GM12874 (cell line): ENCODE data around the gene AURKAIP1.

Experiments used
- TF ChIP-seq, protein P1 (sequence below): IDR thresholded peaks from 2 replicates; pipeline ENCODE4 v1.5.1; 2011; ENCODE audit warnings: low read depth, mild to moderate bottlenecking, control low read depth, low read length, moderate library complexity; ENCODE audit not compliant: insufficient read depth

Gene AURKAIP1

DNA sequence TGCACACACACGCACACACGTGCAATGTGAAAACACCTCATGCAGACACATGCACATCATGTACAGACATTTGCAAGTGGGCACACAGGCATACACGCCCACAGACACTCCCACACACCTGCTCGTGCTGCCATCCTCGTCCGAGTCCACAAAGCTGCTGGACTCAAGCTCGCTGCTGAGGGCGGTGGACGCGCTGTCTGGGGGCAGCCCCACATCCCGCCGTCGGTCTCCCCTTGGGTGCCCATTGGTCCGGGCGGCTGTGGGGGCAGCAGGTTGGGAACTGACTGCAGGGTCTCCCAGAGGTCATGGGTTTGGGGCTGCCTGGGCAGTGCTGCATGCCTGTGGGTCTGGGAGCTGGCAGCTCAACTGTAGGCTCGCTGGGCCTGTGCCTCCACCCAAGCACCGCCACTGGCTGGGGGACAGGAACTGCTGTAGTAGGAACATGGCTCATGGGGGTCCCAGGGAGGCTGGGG, 33.4 kb downstream of the AURKAIP1 start:
- TF ChIP-seq, protein P1, sequence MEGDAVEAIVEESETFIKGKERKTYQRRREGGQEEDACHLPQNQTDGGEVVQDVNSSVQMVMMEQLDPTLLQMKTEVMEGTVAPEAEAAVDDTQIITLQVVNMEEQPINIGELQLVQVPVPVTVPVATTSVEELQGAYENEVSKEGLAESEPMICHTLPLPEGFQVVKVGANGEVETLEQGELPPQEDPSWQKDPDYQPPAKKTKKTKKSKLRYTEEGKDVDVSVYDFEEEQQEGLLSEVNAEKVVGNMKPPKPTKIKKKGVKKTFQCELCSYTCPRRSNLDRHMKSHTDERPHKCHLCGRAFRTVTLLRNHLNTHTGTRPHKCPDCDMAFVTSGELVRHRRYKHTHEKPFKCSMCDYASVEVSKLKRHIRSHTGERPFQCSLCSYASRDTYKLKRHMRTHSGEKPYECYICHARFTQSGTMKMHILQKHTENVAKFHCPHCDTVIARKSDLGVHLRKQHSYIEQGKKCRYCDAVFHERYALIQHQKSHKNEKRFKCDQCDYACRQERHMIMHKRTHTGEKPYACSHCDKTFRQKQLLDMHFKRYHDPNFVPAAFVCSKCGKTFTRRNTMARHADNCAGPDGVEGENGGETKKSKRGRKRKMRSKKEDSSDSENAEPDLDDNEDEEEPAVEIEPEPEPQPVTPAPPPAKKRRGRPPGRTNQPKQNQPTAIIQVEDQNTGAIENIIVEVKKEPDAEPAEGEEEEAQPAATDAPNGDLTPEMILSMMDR, result no peak

DNA sequence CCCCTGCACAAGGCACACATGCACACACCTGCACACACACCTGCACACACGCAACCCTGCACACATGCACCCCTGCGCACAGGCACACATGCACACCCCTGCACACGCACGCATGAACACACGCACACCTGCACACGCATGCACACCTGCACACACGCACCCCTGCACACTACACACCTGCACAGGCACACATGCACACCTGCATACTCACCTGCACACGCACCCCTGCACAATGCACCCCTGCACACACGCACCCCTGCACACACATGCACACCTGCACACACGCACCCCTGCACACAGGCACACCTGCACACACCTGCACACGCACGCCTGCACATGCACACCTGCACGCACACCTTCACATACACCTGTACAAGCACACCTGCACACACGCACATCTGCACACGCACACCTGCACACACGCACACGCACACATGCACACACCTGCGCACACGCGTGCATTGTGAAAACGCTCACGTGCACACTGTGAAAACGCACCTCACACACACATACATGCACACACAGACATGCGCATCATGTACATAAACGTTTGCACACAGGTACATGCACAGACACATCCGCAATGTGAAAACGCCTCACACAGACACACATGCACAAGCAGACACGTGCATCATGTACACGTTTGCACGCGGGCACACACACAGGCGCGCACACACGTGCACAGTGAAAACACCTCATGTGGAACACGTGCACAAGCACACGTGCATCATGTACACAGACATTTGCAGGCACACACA, 34.0 kb downstream of the AURKAIP1 start:
- TF ChIP-seq, protein P1, result no peak

DNA sequence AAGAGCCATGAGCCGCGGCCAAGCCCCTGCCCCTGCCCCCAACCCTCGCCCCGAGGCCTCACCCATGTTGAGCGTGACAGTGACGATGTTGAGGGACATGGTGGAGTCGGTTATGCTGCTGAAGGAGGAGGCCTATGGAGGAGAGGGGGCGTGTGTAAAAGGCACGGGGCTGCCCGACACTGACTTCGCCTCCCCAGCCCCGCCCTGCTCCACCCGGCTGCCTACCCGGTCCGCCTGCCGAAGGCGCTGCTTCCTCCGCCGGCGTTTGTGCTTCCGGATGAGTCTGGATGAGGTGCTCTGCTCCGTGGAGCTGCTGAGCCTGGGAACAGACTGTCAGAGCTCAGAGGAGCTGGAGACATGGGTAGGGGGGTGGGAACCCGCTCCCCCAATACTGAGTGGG, 34.8 kb downstream of the AURKAIP1 start:
- TF ChIP-seq, protein P1, result no peak

DNA sequence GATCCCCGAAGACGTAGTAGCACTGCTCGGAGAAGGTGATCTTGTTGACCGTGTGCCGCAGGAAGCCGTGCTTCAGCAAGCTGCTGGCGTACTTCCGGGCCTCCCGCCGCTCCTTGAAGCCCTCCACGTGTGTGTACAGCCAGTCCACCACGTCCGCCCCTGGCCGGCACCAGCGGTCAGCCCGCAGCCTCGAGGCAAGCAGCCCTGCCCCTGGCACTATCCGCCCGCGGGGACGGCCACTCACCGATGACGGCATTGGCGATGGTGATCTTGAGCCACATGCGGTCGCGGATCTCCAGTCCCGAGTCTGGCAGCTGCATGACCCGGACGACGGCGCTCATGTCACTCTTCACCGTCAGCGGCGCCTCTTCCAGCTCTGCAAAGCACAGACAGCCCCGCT, 36.7 kb downstream of the AURKAIP1 start:
- TF ChIP-seq, protein P1, result no peak

DNA sequence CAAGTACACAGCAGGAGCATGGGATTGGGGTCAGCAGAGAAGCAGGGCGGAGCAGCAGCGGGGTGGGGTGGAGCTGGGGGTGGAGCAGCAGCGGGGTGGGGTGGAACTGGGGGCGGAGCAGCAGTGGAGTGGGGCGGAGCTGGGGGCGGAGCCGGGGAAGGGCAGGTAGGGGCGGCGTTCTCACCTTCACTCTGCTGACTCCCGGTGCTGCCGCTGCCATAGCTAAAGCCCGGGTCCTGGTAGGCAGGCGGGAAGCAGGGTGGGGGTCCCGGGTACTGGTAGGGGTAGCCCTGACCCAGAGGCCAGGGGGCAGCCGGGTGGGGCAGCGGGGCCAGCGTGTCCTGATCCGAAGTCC, 37.2 kb downstream of the AURKAIP1 start:
- TF ChIP-seq, protein P1, result no peak

DNA sequence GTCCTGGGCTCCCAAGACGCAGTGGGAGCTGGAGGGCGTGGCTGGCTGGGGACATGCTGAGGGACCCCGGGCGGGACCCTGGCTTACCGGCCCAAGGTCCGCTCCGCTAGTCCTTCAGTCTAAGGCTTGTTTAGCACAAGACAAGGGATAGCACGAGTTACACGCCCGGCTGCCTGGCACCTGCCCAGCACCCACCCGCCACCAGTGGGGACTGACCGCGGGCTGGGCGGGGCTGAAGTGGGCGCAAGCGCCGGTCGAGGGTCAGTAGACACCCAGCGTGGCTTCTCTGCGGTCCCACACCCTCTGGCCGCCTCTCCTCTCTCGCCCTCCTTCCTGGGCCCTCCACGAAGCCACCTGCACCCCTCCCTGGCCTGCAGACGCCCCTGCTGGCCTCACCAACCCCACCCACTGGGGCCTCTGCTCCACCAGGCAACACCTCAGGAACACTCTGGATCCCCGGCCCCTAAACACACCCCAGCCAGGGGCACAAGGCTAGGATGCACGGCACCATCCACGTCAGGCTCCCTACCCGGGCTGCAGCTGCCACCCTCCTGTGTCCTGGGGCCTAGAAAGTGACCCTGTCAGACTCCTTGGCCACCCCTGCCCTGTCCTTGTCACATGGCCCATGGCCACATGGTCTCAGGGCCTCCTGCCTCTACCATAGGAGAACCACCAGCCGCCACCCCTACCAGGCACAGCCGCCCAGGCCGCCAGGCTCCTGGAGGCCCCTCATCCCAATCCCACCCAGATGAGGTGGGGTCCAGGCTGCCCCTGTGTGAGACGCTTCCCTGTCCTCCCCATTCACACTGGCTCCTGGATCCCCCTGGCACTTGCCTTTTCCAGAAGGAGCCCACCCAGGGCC, 37.8 kb downstream of the AURKAIP1 start:
- TF ChIP-seq, protein P1, result no peak

DNA sequence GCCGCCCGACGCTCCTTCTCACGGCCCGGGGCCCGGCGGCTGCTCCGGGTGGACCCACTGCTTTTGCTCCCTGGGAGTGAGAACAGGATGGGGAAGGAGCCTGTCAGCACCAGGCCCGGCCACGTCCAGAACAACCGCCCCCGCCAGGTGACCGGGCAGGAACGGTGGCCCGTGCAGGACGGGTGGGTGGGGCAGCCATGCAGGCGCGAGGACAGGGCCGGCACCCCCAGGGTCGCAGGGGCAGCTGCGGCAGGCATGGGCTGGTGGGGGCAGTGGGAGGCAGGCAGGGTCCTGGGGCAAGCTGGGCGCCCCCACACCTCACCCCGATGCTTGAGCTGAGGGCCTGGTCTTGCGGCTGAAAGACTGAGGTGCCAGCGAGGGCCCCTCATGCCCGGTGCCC, 38.6 kb downstream of the AURKAIP1 start:
- TF ChIP-seq, protein P1, result no peak
